ENCODE data around the gene ST7. TPM values are rescaled to one million over a fixed set of nuclear protein-coding genes. Genes with fewer than 3 reads are reported as not detected.

Gene ST7
- total and polyA plus RNA-seq, 2 experiments from 2014 or later: 9.9 to 18.3 TPM

GRCh38 chr7:117096942-117097341, 143.6 kb downstream of the ST7 start:
- Histone ChIP-seq H3K9me2 (ENCODE audit: insufficient read depth) (no peaks in the 10 kb centered on the region), H3K4me2 (no peak overlapping the region), H3F3A (replicated peaks; ENCODE audit: low read depth) (no peaks in the 10 kb centered on the region), H3K79me2 (replicated peaks; ENCODE audit: insufficient read depth) (no peaks in the 10 kb centered on the region), H4K20me1 (replicated peaks; ENCODE audit: insufficient read depth) (no peaks in the 10 kb centered on the region), H3K27me3 (ENCODE audit: insufficient read depth) (no peaks in the 10 kb centered on the region), H3K27ac (ENCODE audit: low read depth) (no peak overlapping the region), H3K36me3 (ENCODE audit: insufficient read depth) (no peaks in the 10 kb centered on the region), H2AFZ (no peak overlapping the region), H3K4me1 (ENCODE audit: insufficient read depth) (0 out of 2 replicates have a peak, but pooled peaks cover 5% of the 10 kb centered on the region), H3K4me3 (no peak overlapping the region)
- DNase-seq (ENCODE audit: low spot score): no peak
- ATAC-seq: no peak
- TF ChIP-seq ZNF462 (CRISPR knock-in tag; IDR thresholded peaks at IDR 0.05): no peak
- TF ChIP-seq STAT1 (IDR thresholded peaks at IDR 0.05; ENCODE audit: unreplicated experiment): no peak
- TF ChIP-seq NANOG (IDR thresholded peaks at IDR 0.05; ENCODE audit: borderline replicate concordance): no peak
- TF ChIP-seq JUNB (IDR thresholded peaks at IDR 0.05; ENCODE audit: unreplicated experiment): no peak
- TF ChIP-seq EZH2phosphoT487 (IDR thresholded peaks at IDR 0.05; ENCODE audit: unreplicated experiment): no peak
- no peak for TF ChIP-seq REST (IDR thresholded peaks at IDR 0.05; ENCODE audit: unreplicated experiment)
- TF ChIP-seq CREB1 (CRISPR knock-in tag; IDR thresholded peaks at IDR 0.05; ENCODE audit: low read depth): no peak
- TF ChIP-seq ZNF114 (CRISPR knock-in tag; IDR thresholded peaks at IDR 0.05): no peak
- TF ChIP-seq EZH2 (IDR thresholded peaks at IDR 0.05; ENCODE audit: low read depth, unreplicated experiment): no peak
- no peak for TF ChIP-seq ZNF331 (CRISPR knock-in tag; IDR thresholded peaks at IDR 0.05; ENCODE audit: low read depth)
- no peak for TF ChIP-seq ETS1 (IDR thresholded peaks at IDR 0.05)
- TF ChIP-seq POLR2AphosphoS5 (IDR thresholded peaks at IDR 0.05; ENCODE audit: low read depth): no peak
- no peak for TF ChIP-seq CTCF (conservative IDR thresholded peaks at IDR 0.05; ENCODE audit: low read depth in 2 of 2)
- no peak overlapping the region for H3K4me3 Mint-ChIP-seq
- H3K4me1 Mint-ChIP-seq: no peaks in the 10 kb centered on the region; the same call in 2 of the 3 replicates
- H3K27ac Mint-ChIP-seq: no peak overlapping the region
- no peaks in the 10 kb centered on the region for H3K9me3 Mint-ChIP-seq
- H3K27me3 Mint-ChIP-seq (ENCODE audit: insufficient read depth, low read depth, poor library complexity): no peaks in the 10 kb centered on the region
- H3K36me3 Mint-ChIP-seq (ENCODE audit: low read depth): no peaks in the 10 kb centered on the region
